PC-9 (cell line): Measurements from ENCODE around the gene GABRG3. TPM values are rescaled to one million over a fixed set of nuclear protein-coding genes. Genes with fewer than 3 reads are reported as not detected.

Experiments
- BruUV-seq: library from RNA; stranded (reverse); fragments of 400-500 nt; replicated peaks from 2 replicates; lab custom pipeline; 2021; lab: Mats Ljungman, UMichigan
- CTCF ChIA-PET: fragments of 300-600 bp; sonication (Branson Sonifier 250); formaldehyde crosslinking; loops from one replicate; lab custom pipeline; 2022; ENCODE audit warnings: antibody characterized with exemption; lab: Charles Lee
- POLR2A ChIA-PET: fragments of 300-600 bp; sonication (Branson Sonifier 250); formaldehyde crosslinking; loops from one replicate; lab custom pipeline; 2022; ENCODE audit warnings: antibody characterized with exemption; ENCODE audit not compliant: unreplicated experiment; lab: Charles Lee
- DNase-seq, 2 experiments: peaks; one replicate each; pipeline versions ENCODE4 v3.0.0 to v3.0.0-alpha.2; 2015 to 2022; ENCODE audit warnings: mixed read lengths in 1 of 2
- H2AFZ ChIP-seq: fragments of 200-600 bp; sonication (generic); 2 replicates; pipeline ENCODE4 v1.8.1; 2017; ENCODE audit warnings: antibody characterized with exemption
- H3F3A ChIP-seq: fragments of 200-600 bp; sonication (generic); 2 replicates; pipeline ENCODE4 v1.8.1; 2017; ENCODE audit warnings: antibody characterized with exemption, mild to moderate bottlenecking, low read depth; ENCODE audit not compliant: insufficient read depth
- H3K27ac ChIP-seq: fragments of 200-600 bp; sonication (generic); 2 replicates; pipeline ENCODE4 v1.6.1; 2016; ENCODE audit warnings: mixed run types
- H3K27me3 ChIP-seq: fragments of 200-600 bp; sonication (generic); 2 replicates; pipeline ENCODE4 v1.6.1; 2016; ENCODE audit warnings: low read depth, mixed run types; ENCODE audit not compliant: insufficient read depth
- H3K36me3 ChIP-seq: fragments of 200-600 bp; sonication (generic); 2 replicates; pipeline ENCODE4 v1.6.1; 2016; ENCODE audit warnings: low read depth, mixed run types
- H3K4me1 ChIP-seq: fragments of 200-600 bp; sonication (generic); replicated peaks from 2 replicates; pipeline ENCODE4 v1.6.1; 2016; ENCODE audit warnings: mixed run types; ENCODE audit not compliant: insufficient read depth
- H3K4me2 ChIP-seq: fragments of 200-600 bp; sonication (generic); 2 replicates; pipeline ENCODE4 v1.6.1; 2017; ENCODE audit warnings: mixed run types
- H3K4me3 ChIP-seq: fragments of 200-600 bp; sonication (generic); 2 replicates; pipeline ENCODE4 v1.6.1; 2016; ENCODE audit warnings: mixed run types
- H3K79me2 ChIP-seq: fragments of 200-600 bp; sonication (generic); 2 replicates; pipeline ENCODE4 v1.6.1; 2017; ENCODE audit warnings: low read depth, mixed run types
- H3K9me2 ChIP-seq: fragments of 200-600 bp; sonication (generic); 2 replicates; pipeline ENCODE4 v1.8.1; 2017; ENCODE audit warnings: mild to moderate bottlenecking; ENCODE audit not compliant: insufficient read depth
- H3K9me3 ChIP-seq: fragments of 200-600 bp; sonication (generic); 2 replicates; pipeline ENCODE4 v1.8.1; 2016; ENCODE audit warnings: low read depth; ENCODE audit not compliant: insufficient read depth
- H4K20me1 ChIP-seq: fragments of 200-600 bp; sonication (generic); 2 replicates; pipeline ENCODE4 v1.8.1; 2017; ENCODE audit not compliant: insufficient read depth
- CTCF ChIP-seq: fragments of 200-600 bp; sonication (generic); conservative IDR thresholded peaks from 2 replicates; pipeline ENCODE4 v1.6.1; 2017; ENCODE audit warnings: mixed run types, antibody characterized with exemption, mild to moderate bottlenecking, moderate library complexity
- EZH2 ChIP-seq: fragments of 200-600 bp; sonication (generic); IDR thresholded peaks from 2 replicates; pipeline ENCODE4 v1.8.0; 2017; ENCODE audit warnings: antibody characterized with exemption, low read depth
- intact Hi-C: fragments of 100-400 bp; cut with micrococcal nuclease; formaldehyde crosslinking; loops from one replicate; pipeline ENCODE4 v1.10.0; 2022; ENCODE audit not compliant: unreplicated experiment
- total RNA-seq: library from RNA; stranded (reverse); gene quantifications from 2 replicates; pipeline ENCODE4 v1.2.3, GENCODE V29; 2021

Gene GABRG3
- total RNA-seq, 1 experiment from 2014 or later = not detected

GRCh38 chr15:27091270-27091940 is 120.4 kb downstream of the GABRG3 start:
- H3K27ac ChIP-seq = no peak overlapping the region

GRCh38 chr15:27092390-27092789 is 121.4 kb downstream of the GABRG3 start:
- Histone ChIP-seq H3K79me2 (no peaks in the 10 kb centered on the region), H3K9me3 (no peaks in the 10 kb centered on the region), H3K4me1 (no peaks in the 10 kb centered on the region), H3F3A (no peaks in the 10 kb centered on the region), H3K9me2 (no peaks in the 10 kb centered on the region), H2AFZ (no peak overlapping the region), H3K27me3 (no peaks in the 10 kb centered on the region; the same call in 1 of the 2 replicates), H3K4me2 (no peak overlapping the region), H3K4me3 (no peak overlapping the region), H3K36me3 (no peaks in the 10 kb centered on the region), H3K27ac (no peak overlapping the region), H4K20me1 (no peaks in the 10 kb centered on the region)
- ChIA-PET CTCF (no interaction called here), POLR2A (no interaction called here)
- no TSS peak for BruUV-seq
- intact Hi-C loops = no loop called here
- no peak for DNase-seq
- no peak for TF ChIP-seq EZH2
- no peak for TF ChIP-seq CTCF

More at GRCh38 chr15:27091270-27091940, 120.4 kb downstream of the GABRG3 start:
- DNase-seq = no peak
- Histone ChIP-seq H3K4me2 (no peak overlapping the region), H3K4me3 (no peak overlapping the region), H2AFZ (no peak overlapping the region), H3K36me3 (no peaks in the 10 kb centered on the region), H3K4me1 (no peaks in the 10 kb centered on the region), H3K9me3 (no peaks in the 10 kb centered on the region), H3K9me2 (no peaks in the 10 kb centered on the region), H3K79me2 (no peaks in the 10 kb centered on the region), H3F3A (no peaks in the 10 kb centered on the region), H3K27me3 (no peaks in the 10 kb centered on the region; the same call in 1 of the 2 replicates), H4K20me1 (no peaks in the 10 kb centered on the region)
- intact Hi-C loops = no loop called here
- no TSS peak for BruUV-seq
- no peak for TF ChIP-seq EZH2
- TF ChIP-seq CTCF = no peak
- ChIA-PET POLR2A (no interaction called here), CTCF (no interaction called here)

GRCh38 chr15:27094235-27094634 is 123.3 kb downstream of the GABRG3 start:
- Histone ChIP-seq H4K20me1 (no peaks in the 10 kb centered on the region), H3K27me3 (peaks cover 6% of the 10 kb centered on the region; the same call in 1 of the 2 replicates), H2AFZ (no peak overlapping the region), H3K4me1 (no peaks in the 10 kb centered on the region), H3K9me2 (no peaks in the 10 kb centered on the region), H3K4me2 (no peak overlapping the region), H3K27ac (no peak overlapping the region), H3K4me3 (no peak overlapping the region), H3K79me2 (no peaks in the 10 kb centered on the region), H3K9me3 (no peaks in the 10 kb centered on the region), H3F3A (no peaks in the 10 kb centered on the region), H3K36me3 (no peaks in the 10 kb centered on the region)
- intact Hi-C loops = no loop called here
- BruUV-seq = no TSS peak
- ChIA-PET CTCF (no interaction called here), POLR2A (no interaction called here)
- TF ChIP-seq CTCF = no peak
- no peak for TF ChIP-seq EZH2
- no peak for DNase-seq
